GM21576 (cell line): ENCODE results near the gene HIBCH.
A peak's percentile ranks its signal among the peaks of the same experiment; 100 is the strongest.
"Not testable (repeated sequence)": the region's sequence is repeated elsewhere in the genome, so short reads cannot be mapped to it uniquely, and the experiment has no call there.

Source experiments
- ATAC-seq: cut with Tn5 transposase; IDR thresholded peaks from one replicate; pipeline ENCODE4 v1.9.1; 2021; ENCODE audit warnings: mild to moderate bottlenecking, moderate library complexity; ENCODE audit not compliant: unreplicated experiment

The HIBCH gene

GRCh38 chr2:190343089-190343535 is 23.5 kb upstream of the HIBCH start:
- no peak for ATAC-seq

GRCh38 chr2:190342611-190343010 is 23.0 kb upstream of the HIBCH start:
- no peak for ATAC-seq

- no peak for ATAC-seq
These were observed 20.7 kb upstream of the HIBCH start for GRCh38 chr2:190340369-190340768.

GRCh38 chr2:190339394-190339793 is 19.8 kb upstream of the HIBCH start:
- no peak for ATAC-seq

GRCh38 chr2:190338453-190338852 is 18.8 kb upstream of the HIBCH start:
- no peak for ATAC-seq

- ATAC-seq = no peak
These were observed 16.8 kb upstream of the HIBCH start for GRCh38 chr2:190336420-190336819.

- ATAC-seq = not testable (repeated sequence)
These were observed 16.0 kb upstream of the HIBCH start for GRCh38 chr2:190335584-190335983.

GRCh38 chr2:190335225-190335559 is 15.6 kb upstream of the HIBCH start:
- ATAC-seq = no peak

GRCh38 chr2:190334479-190335224 is 15.0 kb upstream of the HIBCH start:
- ATAC-seq = no peak

GRCh38 chr2:190333928-190334327 is 14.3 kb upstream of the HIBCH start:
- no peak for ATAC-seq

- ATAC-seq = no peak
These were observed 13.8 kb upstream of the HIBCH start for GRCh38 chr2:190333395-190333794.

GRCh38 chr2:190328573-190329147 is 9.0 kb upstream of the HIBCH start:
- no peak for ATAC-seq

GRCh38 chr2:190327867-190328572 is 8.4 kb upstream of the HIBCH start:
- ATAC-seq = no peak

- ATAC-seq = no peak
These were observed 6.0 kb upstream of the HIBCH start for GRCh38 chr2:190325588-190325987.

- ATAC-seq = no peak
These were observed 3.8 kb upstream of the HIBCH start for GRCh38 chr2:190323406-190323805.

GRCh38 chr2:190320696-190321095 is 1.1 kb upstream of the HIBCH start:
- ATAC-seq = no peak

- peak; percentile 41 for ATAC-seq
These were observed 583 bp downstream of the HIBCH start for GRCh38 chr2:190318931-190319554.

- ATAC-seq = no peak
These were observed 1.1 kb downstream of the HIBCH start for GRCh38 chr2:190318514-190318913.

- no peak for ATAC-seq
These were observed 4.4 kb downstream of the HIBCH start for GRCh38 chr2:190315273-190315672.

- no peak for ATAC-seq
These were observed 5.7 kb downstream of the HIBCH start for GRCh38 chr2:190313880-190314279.

GRCh38 chr2:190312635-190313025 is 7.0 kb downstream of the HIBCH start:
- ATAC-seq = not testable (repeated sequence)
